Liver (tissue), 3 donors: ENCODE measurements around the gene U2AF1L4.

Experiments
- RAD21 ChIP-seq, 2 donors: IDR thresholded peaks; 2 replicates each; pipeline ENCODE4 v1.6.1; 2016; ENCODE audit warnings: antibody characterized with exemption in 2 of 2, mild to moderate bottlenecking in 2 of 2
- TF ChIP-seq, protein P1 (sequence below): fragments of 150-350 bp; IDR thresholded peaks from 2 replicates; pipeline ENCODE4 v1.5.1; 2017; ENCODE audit warnings: improper control_type of control experiment, low read depth, low read length; ENCODE audit not compliant: missing input control
- TF ChIP-seq, protein P2 (sequence below): IDR thresholded peaks from 2 replicates; pipeline ENCODE4 v1.6.1; 2016; ENCODE audit warnings: antibody characterized with exemption, mild to moderate bottlenecking
- donor health status: healthy.
- donor health status: healthy.

DNA sequence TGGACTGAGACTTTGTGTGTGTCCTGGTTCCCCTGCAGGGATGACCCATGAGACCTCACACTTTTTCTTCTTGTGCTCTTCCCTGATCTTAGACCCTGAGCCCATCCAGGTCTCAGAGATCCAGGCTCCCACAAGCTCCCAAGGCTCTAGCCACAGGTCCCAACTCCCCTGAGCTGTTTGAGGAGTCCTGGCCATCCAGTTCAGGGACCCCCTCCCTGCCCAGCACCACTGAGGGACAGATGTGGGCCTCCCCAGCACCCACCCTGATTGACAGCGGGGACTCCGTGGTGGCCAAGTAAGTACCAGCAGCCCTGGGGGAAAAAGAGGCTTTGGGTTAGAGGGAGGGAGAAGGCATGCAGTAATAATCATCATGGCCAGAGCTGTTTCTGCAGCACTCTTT is 14.5 kb upstream of the U2AF1L4 start:
- TF ChIP-seq, protein P1, sequence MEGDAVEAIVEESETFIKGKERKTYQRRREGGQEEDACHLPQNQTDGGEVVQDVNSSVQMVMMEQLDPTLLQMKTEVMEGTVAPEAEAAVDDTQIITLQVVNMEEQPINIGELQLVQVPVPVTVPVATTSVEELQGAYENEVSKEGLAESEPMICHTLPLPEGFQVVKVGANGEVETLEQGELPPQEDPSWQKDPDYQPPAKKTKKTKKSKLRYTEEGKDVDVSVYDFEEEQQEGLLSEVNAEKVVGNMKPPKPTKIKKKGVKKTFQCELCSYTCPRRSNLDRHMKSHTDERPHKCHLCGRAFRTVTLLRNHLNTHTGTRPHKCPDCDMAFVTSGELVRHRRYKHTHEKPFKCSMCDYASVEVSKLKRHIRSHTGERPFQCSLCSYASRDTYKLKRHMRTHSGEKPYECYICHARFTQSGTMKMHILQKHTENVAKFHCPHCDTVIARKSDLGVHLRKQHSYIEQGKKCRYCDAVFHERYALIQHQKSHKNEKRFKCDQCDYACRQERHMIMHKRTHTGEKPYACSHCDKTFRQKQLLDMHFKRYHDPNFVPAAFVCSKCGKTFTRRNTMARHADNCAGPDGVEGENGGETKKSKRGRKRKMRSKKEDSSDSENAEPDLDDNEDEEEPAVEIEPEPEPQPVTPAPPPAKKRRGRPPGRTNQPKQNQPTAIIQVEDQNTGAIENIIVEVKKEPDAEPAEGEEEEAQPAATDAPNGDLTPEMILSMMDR: no peak
- TF ChIP-seq, protein P2, sequence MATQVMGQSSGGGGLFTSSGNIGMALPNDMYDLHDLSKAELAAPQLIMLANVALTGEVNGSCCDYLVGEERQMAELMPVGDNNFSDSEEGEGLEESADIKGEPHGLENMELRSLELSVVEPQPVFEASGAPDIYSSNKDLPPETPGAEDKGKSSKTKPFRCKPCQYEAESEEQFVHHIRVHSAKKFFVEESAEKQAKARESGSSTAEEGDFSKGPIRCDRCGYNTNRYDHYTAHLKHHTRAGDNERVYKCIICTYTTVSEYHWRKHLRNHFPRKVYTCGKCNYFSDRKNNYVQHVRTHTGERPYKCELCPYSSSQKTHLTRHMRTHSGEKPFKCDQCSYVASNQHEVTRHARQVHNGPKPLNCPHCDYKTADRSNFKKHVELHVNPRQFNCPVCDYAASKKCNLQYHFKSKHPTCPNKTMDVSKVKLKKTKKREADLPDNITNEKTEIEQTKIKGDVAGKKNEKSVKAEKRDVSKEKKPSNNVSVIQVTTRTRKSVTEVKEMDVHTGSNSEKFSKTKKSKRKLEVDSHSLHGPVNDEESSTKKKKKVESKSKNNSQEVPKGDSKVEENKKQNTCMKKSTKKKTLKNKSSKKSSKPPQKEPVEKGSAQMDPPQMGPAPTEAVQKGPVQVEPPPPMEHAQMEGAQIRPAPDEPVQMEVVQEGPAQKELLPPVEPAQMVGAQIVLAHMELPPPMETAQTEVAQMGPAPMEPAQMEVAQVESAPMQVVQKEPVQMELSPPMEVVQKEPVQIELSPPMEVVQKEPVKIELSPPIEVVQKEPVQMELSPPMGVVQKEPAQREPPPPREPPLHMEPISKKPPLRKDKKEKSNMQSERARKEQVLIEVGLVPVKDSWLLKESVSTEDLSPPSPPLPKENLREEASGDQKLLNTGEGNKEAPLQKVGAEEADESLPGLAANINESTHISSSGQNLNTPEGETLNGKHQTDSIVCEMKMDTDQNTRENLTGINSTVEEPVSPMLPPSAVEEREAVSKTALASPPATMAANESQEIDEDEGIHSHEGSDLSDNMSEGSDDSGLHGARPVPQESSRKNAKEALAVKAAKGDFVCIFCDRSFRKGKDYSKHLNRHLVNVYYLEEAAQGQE: no peak
- no peak for TF ChIP-seq RAD21 (IDR thresholded peaks at IDR 0.05)
